ENCODE measurements around the gene WDFY3.

The WDFY3 gene

GRCh38 chr4:84651499-84651898 lies 315.0 kb downstream of the WDFY3 start:
- H3K4me3 ChIP-seq (ENCODE audit: low read length), result no peak overlapping the region
- H3K9ac ChIP-seq (ENCODE audit: low read depth, low read length), result no peak overlapping the region
- H3K36me3 ChIP-seq (ENCODE audit: insufficient read depth, low read depth, low read length), result peaks cover 29% of the 10 kb centered on the region
- H3K27ac ChIP-seq (ENCODE audit: low read length), result no peak overlapping the region
- peaks cover 5% of the 10 kb centered on the region; the same call in 1 of the 2 replicates for H3K9me3 ChIP-seq (ENCODE audit: insufficient read depth, low read depth, low read length)
- H3K27me3 ChIP-seq (ENCODE audit: insufficient read depth, low read length), result no peaks in the 10 kb centered on the region
- peaks cover 30% of the 10 kb centered on the region for H3K4me1 ChIP-seq (ENCODE audit: insufficient read depth, low read length)

- no peak overlapping the region for H3K27ac ChIP-seq (ENCODE audit: low read length)
- peaks cover 33% of the 10 kb centered on the region for H3K36me3 ChIP-seq (ENCODE audit: insufficient read depth, low read depth, low read length)
- H3K4me1 ChIP-seq (ENCODE audit: insufficient read depth, low read length), result peaks cover 39% of the 10 kb centered on the region
- H3K9me3 ChIP-seq (ENCODE audit: insufficient read depth, low read depth, low read length), result no peaks in the 10 kb centered on the region
- H3K9ac ChIP-seq (ENCODE audit: low read depth, low read length), result no peak overlapping the region
- no peaks in the 10 kb centered on the region for H3K27me3 ChIP-seq (ENCODE audit: insufficient read depth, low read length)
- no peak overlapping the region for H3K4me3 ChIP-seq (ENCODE audit: low read length)
Observed at GRCh38 chr4:84648863-84649647, 317.4 kb downstream of the WDFY3 start.

- H3K27me3 ChIP-seq (ENCODE audit: insufficient read depth, low read length), result no peaks in the 10 kb centered on the region
- peak overlapping the region; percentile 12; the same call in 1 of the 2 replicates for H3K4me3 ChIP-seq (ENCODE audit: low read length)
- peaks cover 39% of the 10 kb centered on the region for H3K4me1 ChIP-seq (ENCODE audit: insufficient read depth, low read length)
- peaks cover 41% of the 10 kb centered on the region for H3K36me3 ChIP-seq (ENCODE audit: insufficient read depth, low read depth, low read length)
- H3K9ac ChIP-seq (ENCODE audit: low read depth, low read length), result peak overlapping the region; percentile 55; the same call in 1 of the 2 replicates
- H3K9me3 ChIP-seq (ENCODE audit: insufficient read depth, low read depth, low read length), result no peaks in the 10 kb centered on the region
- H3K27ac ChIP-seq (ENCODE audit: low read length), result peak overlapping the region; percentile 20
Observed at GRCh38 chr4:84648178-84648577, 318.3 kb downstream of the WDFY3 start.

GRCh38 chr4:84647312-84647884 lies 319.1 kb downstream of the WDFY3 start:
- Histone ChIP-seq H3K4me3 (ENCODE audit: low read length) (peak overlapping the region; percentile 12; the same call in 1 of the 2 replicates), H3K4me1 (ENCODE audit: insufficient read depth, low read length) (peaks cover 39% of the 10 kb centered on the region), H3K27ac (ENCODE audit: low read length) (peak overlapping the region; percentile 29), H3K27me3 (ENCODE audit: insufficient read depth, low read length) (no peaks in the 10 kb centered on the region), H3K9me3 (ENCODE audit: insufficient read depth, low read depth, low read length) (no peaks in the 10 kb centered on the region), H3K36me3 (ENCODE audit: insufficient read depth, low read depth, low read length) (peaks cover 46% of the 10 kb centered on the region), H3K9ac (ENCODE audit: low read depth, low read length) (peak overlapping the region; percentile 55; the same call in 1 of the 2 replicates)

GRCh38 chr4:84644087-84644486 lies 322.4 kb downstream of the WDFY3 start:
- no peaks in the 10 kb centered on the region for H3K27me3 ChIP-seq (ENCODE audit: insufficient read depth, low read length)
- no peak overlapping the region for H3K4me3 ChIP-seq (ENCODE audit: low read length)
- H3K9me3 ChIP-seq (ENCODE audit: insufficient read depth, low read depth, low read length), result no peaks in the 10 kb centered on the region
- H3K9ac ChIP-seq (ENCODE audit: low read depth, low read length), result no peak overlapping the region
- H3K27ac ChIP-seq (ENCODE audit: low read length), result no peak overlapping the region
- peaks cover 33% of the 10 kb centered on the region for H3K4me1 ChIP-seq (ENCODE audit: insufficient read depth, low read length)
- H3K36me3 ChIP-seq (ENCODE audit: insufficient read depth, low read depth, low read length), result peaks cover 40% of the 10 kb centered on the region

GRCh38 chr4:84639145-84639544 lies 327.3 kb downstream of the WDFY3 start:
- no peak overlapping the region for H3K4me3 ChIP-seq (ENCODE audit: low read length)
- no peak overlapping the region for H3K27ac ChIP-seq (ENCODE audit: low read length)
- H3K9me3 ChIP-seq (ENCODE audit: insufficient read depth, low read depth, low read length), result no peaks in the 10 kb centered on the region
- no peak overlapping the region for H3K9ac ChIP-seq (ENCODE audit: low read depth, low read length)
- peaks cover 37% of the 10 kb centered on the region for H3K36me3 ChIP-seq (ENCODE audit: insufficient read depth, low read depth, low read length)
- H3K27me3 ChIP-seq (ENCODE audit: insufficient read depth, low read length), result no peaks in the 10 kb centered on the region
- no peaks in the 10 kb centered on the region; the same call in 1 of the 2 replicates for H3K4me1 ChIP-seq (ENCODE audit: insufficient read depth, low read length)

- Histone ChIP-seq H3K27me3 (ENCODE audit: insufficient read depth, low read length) (no peaks in the 10 kb centered on the region), H3K9me3 (ENCODE audit: insufficient read depth, low read depth, low read length) (no peaks in the 10 kb centered on the region), H3K36me3 (ENCODE audit: insufficient read depth, low read depth, low read length) (peaks cover 28% of the 10 kb centered on the region)
Observed at GRCh38 chr4:84638092-84638491, 328.4 kb downstream of the WDFY3 start.

GRCh38 chr4:84634961-84635360 lies 331.5 kb downstream of the WDFY3 start:
- H3K9me3 ChIP-seq (ENCODE audit: insufficient read depth, low read depth, low read length), result no peaks in the 10 kb centered on the region
- no peaks in the 10 kb centered on the region for H3K4me1 ChIP-seq (ENCODE audit: insufficient read depth, low read length)
- H3K4me3 ChIP-seq (ENCODE audit: low read length), result no peak overlapping the region
- no peaks in the 10 kb centered on the region for H3K27me3 ChIP-seq (ENCODE audit: insufficient read depth, low read length)
- no peak overlapping the region for H3K9ac ChIP-seq (ENCODE audit: low read depth, low read length)
- no peak overlapping the region for H3K27ac ChIP-seq (ENCODE audit: low read length)
- peaks cover 9% of the 10 kb centered on the region; the same call in 1 of the 2 replicates for H3K36me3 ChIP-seq (ENCODE audit: insufficient read depth, low read depth, low read length)

More at GRCh38 chr4:84638092-84638491, 328.4 kb downstream of the WDFY3 start:
- Histone ChIP-seq H3K27ac (ENCODE audit: low read length) (no peak overlapping the region), H3K4me1 (ENCODE audit: insufficient read depth, low read length) (no peaks in the 10 kb centered on the region), H3K4me3 (ENCODE audit: low read length) (no peak overlapping the region), H3K9ac (ENCODE audit: low read depth, low read length) (no peak overlapping the region)

GRCh38 chr4:84632092-84632491 lies 334.4 kb downstream of the WDFY3 start:
- no peak overlapping the region for H3K27ac ChIP-seq (ENCODE audit: low read length)
- H3K9ac ChIP-seq (ENCODE audit: low read depth, low read length), result no peak overlapping the region
- no peaks in the 10 kb centered on the region for H3K27me3 ChIP-seq (ENCODE audit: insufficient read depth, low read length)

GRCh38 chr4:84631573-84631972 lies 334.9 kb downstream of the WDFY3 start:
- H3K27me3 ChIP-seq (ENCODE audit: insufficient read depth, low read length), result no peaks in the 10 kb centered on the region
- no peaks in the 10 kb centered on the region for H3K9me3 ChIP-seq (ENCODE audit: insufficient read depth, low read depth, low read length)
- peaks cover 4% of the 10 kb centered on the region; the same call in 1 of the 2 replicates for H3K36me3 ChIP-seq (ENCODE audit: insufficient read depth, low read depth, low read length)
- no peak overlapping the region for H3K4me3 ChIP-seq (ENCODE audit: low read length)
- no peaks in the 10 kb centered on the region for H3K4me1 ChIP-seq (ENCODE audit: insufficient read depth, low read length)
- H3K9ac ChIP-seq (ENCODE audit: low read depth, low read length), result no peak overlapping the region
- H3K27ac ChIP-seq (ENCODE audit: low read length), result no peak overlapping the region

More at GRCh38 chr4:84632092-84632491, 334.4 kb downstream of the WDFY3 start:
- Histone ChIP-seq H3K4me1 (ENCODE audit: insufficient read depth, low read length) (no peaks in the 10 kb centered on the region), H3K9me3 (ENCODE audit: insufficient read depth, low read depth, low read length) (no peaks in the 10 kb centered on the region), H3K4me3 (ENCODE audit: low read length) (no peak overlapping the region), H3K36me3 (ENCODE audit: insufficient read depth, low read depth, low read length) (peaks cover 4% of the 10 kb centered on the region; the same call in 1 of the 2 replicates)

- Histone ChIP-seq H3K4me1 (ENCODE audit: insufficient read depth, low read length) (no peaks in the 10 kb centered on the region; the same call in 1 of the 2 replicates), H3K36me3 (ENCODE audit: insufficient read depth, low read depth, low read length) (peaks cover 6% of the 10 kb centered on the region; the same call in 1 of the 2 replicates), H3K9me3 (ENCODE audit: insufficient read depth, low read depth, low read length) (no peaks in the 10 kb centered on the region), H3K27ac (ENCODE audit: low read length) (no peak overlapping the region), H3K4me3 (ENCODE audit: low read length) (no peak overlapping the region), H3K9ac (ENCODE audit: low read depth, low read length) (no peak overlapping the region), H3K27me3 (ENCODE audit: insufficient read depth, low read length) (no peaks in the 10 kb centered on the region)
Observed at GRCh38 chr4:84626673-84627072, 339.8 kb downstream of the WDFY3 start.

- no peak overlapping the region for H3K9ac ChIP-seq (ENCODE audit: low read depth, low read length)
- H3K4me1 ChIP-seq (ENCODE audit: insufficient read depth, low read length), result no peaks in the 10 kb centered on the region; the same call in 1 of the 2 replicates
- H3K9me3 ChIP-seq (ENCODE audit: insufficient read depth, low read depth, low read length), result no peaks in the 10 kb centered on the region
- H3K27me3 ChIP-seq (ENCODE audit: insufficient read depth, low read length), result no peaks in the 10 kb centered on the region
- H3K36me3 ChIP-seq (ENCODE audit: insufficient read depth, low read depth, low read length), result peaks cover 10% of the 10 kb centered on the region; the same call in 1 of the 2 replicates
- H3K27ac ChIP-seq (ENCODE audit: low read length), result no peak overlapping the region
- H3K4me3 ChIP-seq (ENCODE audit: low read length), result no peak overlapping the region
Observed at GRCh38 chr4:84623661-84624060, 342.8 kb downstream of the WDFY3 start.

All from iPS-20b (cell line).